HEK293 (cell line): ENCODE data around the gene ADAMTS12.

ENCODE experiments used
- CTCF ChIA-PET: fragments of 350-600 bp; formaldehyde crosslinking; extraction: SDS; loops from one replicate; lab custom pipeline; 2021; ENCODE audit warnings: antibody characterized with exemption; lab: Yijun Ruan, JAX
- POLR2A ChIA-PET: fragments of 300-600 bp; formaldehyde crosslinking; extraction: SDS; loops from one replicate; lab custom pipeline; 2020; ENCODE audit warnings: antibody characterized with exemption, inconsistent platforms; lab: Yijun Ruan, JAX
- H3K27ac ChIP-seq: fragments of 200-500 bp; sonication (Bioruptor generic); 2 replicates; pipeline ENCODE4 v1.5.1; 2014; ENCODE audit warnings: low read depth, low read length, control low read depth, inconsistent platforms; ENCODE audit errors: extremely low read depth
- H3K36me3 ChIP-seq, 2 experiments: fragments of 200-500 bp in 1 of 2; sonication (Bioruptor generic) in 1 of 2; 1 replicate in 1 of 2; 2 replicates in 1 of 2; pipeline ENCODE4 v1.5.1; 2014 to 2017; ENCODE audit warnings: inconsistent platforms in 2 of 2, low read length in 2 of 2; ENCODE audit not compliant: control insufficient read depth in 2 of 2, insufficient read depth in 1 of 2
- H3K4me1 ChIP-seq: fragments of 200-500 bp; sonication (Bioruptor generic); 2 replicates; pipeline ENCODE4 v1.5.1; 2014; ENCODE audit warnings: mild to moderate bottlenecking, low read length, inconsistent platforms; ENCODE audit not compliant: control insufficient read depth, insufficient read depth
- H3K4me3 ChIP-seq: 2 replicates; pipeline ENCODE4 v1.5.1; 2011; ENCODE audit warnings: low read depth, mild to moderate bottlenecking, control low read depth, low read length, moderate library complexity
- H3K9me3 ChIP-seq: fragments of 200-500 bp; sonication (Bioruptor generic); 2 replicates; pipeline ENCODE4 v1.5.1; 2014; ENCODE audit warnings: low read depth, low read length, inconsistent platforms; ENCODE audit not compliant: control insufficient read depth, insufficient read depth
- MZF1 ChIP-seq: fragments of 450-650 bp; formaldehyde crosslinking; IDR thresholded peaks from 2 replicates; pipeline ENCODE4 v1.5.1; 2017; ENCODE audit warnings: missing biosample characterization, missing genetic modification characterization, borderline replicate concordance
- SETDB1 ChIP-seq: IDR thresholded peaks from one replicate; pipeline ENCODE4 v1.6.1; 2017; ENCODE audit warnings: mild to moderate bottlenecking, low read length, moderate library complexity, mixed read lengths; ENCODE audit not compliant: insufficient read length
- ZBTB21 ChIP-seq: fragments of 450-650 bp; formaldehyde crosslinking; IDR thresholded peaks from 2 replicates; pipeline ENCODE4 v1.5.1; 2017; ENCODE audit warnings: missing biosample characterization, missing genetic modification characterization
- ZFHX2 ChIP-seq: fragments of 450-650 bp; formaldehyde crosslinking; conservative IDR thresholded peaks from 2 replicates; pipeline ENCODE4 v1.5.1; 2016; ENCODE audit warnings: missing biosample characterization, missing genetic modification characterization
- ZNF133 ChIP-seq: fragments of 450-650 bp; formaldehyde crosslinking; IDR thresholded peaks from 2 replicates; pipeline ENCODE4 v1.5.1; 2016; ENCODE audit warnings: missing biosample characterization, missing genetic modification characterization
- ZNF146 ChIP-seq: fragments of 450-650 bp; formaldehyde crosslinking; IDR thresholded peaks from 2 replicates; pipeline ENCODE4 v1.5.1; 2016; ENCODE audit warnings: missing biosample characterization, missing genetic modification characterization
- ZNF155 ChIP-seq: fragments of 450-650 bp; formaldehyde crosslinking; IDR thresholded peaks from 2 replicates; pipeline ENCODE4 v1.5.1; 2016; ENCODE audit warnings: missing biosample characterization, missing genetic modification characterization
- ZNF16 ChIP-seq: fragments of 450-650 bp; formaldehyde crosslinking; IDR thresholded peaks from 2 replicates; pipeline ENCODE4 v1.5.1; 2016; ENCODE audit warnings: low read depth, missing biosample characterization, missing genetic modification characterization
- ZNF169 ChIP-seq: fragments of 450-650 bp; formaldehyde crosslinking; IDR thresholded peaks from 2 replicates; pipeline ENCODE4 v1.5.1; 2016; ENCODE audit warnings: missing biosample characterization, missing genetic modification characterization
- ZNF266 ChIP-seq: fragments of 450-650 bp; formaldehyde crosslinking; IDR thresholded peaks from 2 replicates; pipeline ENCODE4 v1.5.1; 2016; ENCODE audit warnings: missing biosample characterization, missing genetic modification characterization, low read depth
- ZNF292 ChIP-seq: fragments of 450-650 bp; formaldehyde crosslinking; IDR thresholded peaks from 2 replicates; pipeline ENCODE4 v1.5.1; 2016; ENCODE audit warnings: low read depth, missing biosample characterization, missing genetic modification characterization, borderline replicate concordance
- ZNF37A ChIP-seq: fragments of 450-650 bp; IDR thresholded peaks from 2 replicates; pipeline ENCODE4 v1.5.1; 2018; ENCODE audit warnings: missing biosample characterization, missing genetic modification characterization
- ZNF514 ChIP-seq: fragments of 450-650 bp; formaldehyde crosslinking; IDR thresholded peaks from 2 replicates; pipeline ENCODE4 v1.5.1; 2016; ENCODE audit warnings: missing biosample characterization, missing genetic modification characterization
- ZNF560 ChIP-seq: fragments of 450-650 bp; formaldehyde crosslinking; IDR thresholded peaks from 2 replicates; pipeline ENCODE4 v1.5.1; 2017; ENCODE audit warnings: missing biosample characterization, missing genetic modification characterization, borderline replicate concordance
- ZNF600 ChIP-seq: fragments of 450-650 bp; formaldehyde crosslinking; IDR thresholded peaks from 2 replicates; pipeline ENCODE4 v1.5.1; 2016; ENCODE audit warnings: missing biosample characterization, missing genetic modification characterization
- ZNF623 ChIP-seq: fragments of 450-650 bp; formaldehyde crosslinking; IDR thresholded peaks from 2 replicates; pipeline ENCODE4 v1.5.1; 2016; ENCODE audit warnings: missing biosample characterization, missing genetic modification characterization
- ZNF629 ChIP-seq: fragments of 450-650 bp; formaldehyde crosslinking; IDR thresholded peaks from 2 replicates; pipeline ENCODE4 v1.5.1; 2017; ENCODE audit warnings: missing biosample characterization, missing genetic modification characterization
- ZNF654 ChIP-seq: fragments of 450-650 bp; formaldehyde crosslinking; IDR thresholded peaks from 2 replicates; pipeline ENCODE4 v1.5.1; 2016; ENCODE audit warnings: low read depth, missing biosample characterization, missing genetic modification characterization
- ZNF660 ChIP-seq: fragments of 450-650 bp; IDR thresholded peaks from 2 replicates; pipeline ENCODE4 v1.5.1; 2018; ENCODE audit warnings: missing biosample characterization, mild to moderate bottlenecking, missing genetic modification characterization
- ZNF768 ChIP-seq: fragments of 450-650 bp; formaldehyde crosslinking; IDR thresholded peaks from 2 replicates; pipeline ENCODE4 v1.5.1; 2018; ENCODE audit warnings: missing biosample characterization, mild to moderate bottlenecking, missing genetic modification characterization
- ZSCAN5A ChIP-seq: fragments of 450-650 bp; formaldehyde crosslinking; IDR thresholded peaks from 2 replicates; pipeline ENCODE4 v1.5.1; 2016; ENCODE audit warnings: missing biosample characterization, missing genetic modification characterization
- TF ChIP-seq, protein P1 (sequence below): fragments of 450-650 bp; formaldehyde crosslinking; IDR thresholded peaks from 2 replicates; pipeline ENCODE4 v1.5.1; 2016; ENCODE audit warnings: missing biosample characterization, missing genetic modification characterization
- TF ChIP-seq, protein P2 (sequence below): fragments of 450-650 bp; formaldehyde crosslinking; IDR thresholded peaks from 2 replicates; pipeline ENCODE4 v1.5.1; 2016; ENCODE audit warnings: missing biosample characterization, missing genetic modification characterization
- TF ChIP-seq, protein P3 (sequence below): fragments of 450-650 bp; formaldehyde crosslinking; IDR thresholded peaks from 2 replicates; pipeline ENCODE4 v1.5.1; 2016; ENCODE audit warnings: missing biosample characterization, missing genetic modification characterization, borderline replicate concordance

Gene ADAMTS12

GRCh38 chr5:33809936-33810335 lies 81.9 kb downstream of the ADAMTS12 start:
- CTCF ChIA-PET, result no interaction called here
- no peak overlapping the region for H3K27ac ChIP-seq
- no peaks in the 10 kb centered on the region for H3K4me1 ChIP-seq
- H3K4me3 ChIP-seq, result no peak overlapping the region
- POLR2A ChIA-PET, result no interaction called here
- no peak for TF ChIP-seq ZNF133 (tag by site-specific recombination)
- no peak for TF ChIP-seq ZNF292 (tag by site-specific recombination)
- TF ChIP-seq, protein P1, sequence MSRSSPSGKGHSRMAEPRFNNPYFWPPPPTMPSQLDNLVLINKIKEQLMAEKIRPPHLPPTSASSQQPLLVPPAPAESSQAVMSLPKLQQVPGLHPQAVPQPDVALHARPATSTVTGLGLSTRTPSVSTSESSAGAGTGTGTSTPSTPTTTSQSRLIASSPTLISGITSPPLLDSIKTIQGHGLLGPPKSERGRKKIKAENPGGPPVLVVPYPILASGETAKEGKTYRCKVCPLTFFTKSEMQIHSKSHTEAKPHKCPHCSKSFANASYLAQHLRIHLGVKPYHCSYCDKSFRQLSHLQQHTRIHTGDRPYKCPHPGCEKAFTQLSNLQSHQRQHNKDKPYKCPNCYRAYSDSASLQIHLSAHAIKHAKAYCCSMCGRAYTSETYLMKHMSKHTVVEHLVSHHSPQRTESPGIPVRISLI (tag by site-specific recombination), result no peak
- no peak for TF ChIP-seq ZNF266 (tag by site-specific recombination)
- no peak for TF ChIP-seq SETDB1
- no peaks in the 10 kb centered on the region for H3K36me3 ChIP-seq
- H3K9me3 ChIP-seq, result no peaks in the 10 kb centered on the region

DNA sequence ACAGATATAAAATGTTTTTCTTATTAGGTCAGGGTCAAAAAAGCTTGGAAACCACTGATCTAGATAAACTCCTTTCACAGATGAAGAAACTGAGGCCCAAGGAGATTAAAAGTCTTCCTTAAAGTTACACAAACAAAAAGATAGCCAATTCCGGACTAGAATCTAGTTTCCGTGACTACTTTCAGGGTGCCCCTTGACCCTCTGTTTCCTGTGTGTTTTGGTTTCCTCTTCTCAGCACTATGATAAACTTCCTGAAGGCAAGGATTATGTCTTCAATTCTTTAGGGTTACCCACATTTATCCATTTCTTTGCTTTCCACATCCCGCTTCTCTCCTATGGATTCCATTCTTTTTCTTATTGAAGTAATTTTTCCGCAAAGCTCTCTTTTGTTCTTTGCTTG lies 83.1 kb downstream of the ADAMTS12 start:
- Histone ChIP-seq H3K36me3 (no peaks in the 10 kb centered on the region), H3K27ac (no peak overlapping the region), H3K4me1 (no peaks in the 10 kb centered on the region), H3K4me3 (no peak overlapping the region), H3K9me3 (no peaks in the 10 kb centered on the region)
- TF ChIP-seq, protein P2, sequence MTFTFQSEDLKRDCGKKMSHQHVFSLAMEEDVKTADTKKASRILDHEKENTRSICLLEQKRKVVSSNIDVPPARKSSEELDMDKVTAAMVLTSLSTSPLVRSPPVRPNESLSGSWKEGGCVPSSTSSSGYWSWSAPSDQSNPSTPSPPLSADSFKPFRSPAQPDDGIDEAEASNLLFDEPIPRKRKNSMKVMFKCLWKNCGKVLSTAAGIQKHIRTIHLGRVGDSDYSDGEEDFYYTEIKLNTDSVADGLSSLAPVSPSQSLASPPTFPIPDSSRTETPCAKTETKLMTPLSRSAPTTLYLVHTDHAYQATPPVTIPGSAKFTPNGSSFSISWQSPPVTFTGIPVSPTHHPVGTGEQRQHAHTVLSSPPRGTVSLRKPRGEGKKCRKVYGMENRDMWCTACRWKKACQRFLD, result no peak
- no peak for TF ChIP-seq ZNF768
- no peak for TF ChIP-seq ZNF155 (tag by site-specific recombination)
- no peak for TF ChIP-seq ZNF660 (tag by site-specific recombination)
- TF ChIP-seq ZNF16 (tag by site-specific recombination), result no peak
- TF ChIP-seq ZNF600 (tag by site-specific recombination), result no peak
- TF ChIP-seq ZNF629 (tag by site-specific recombination), result no peak
- no peak for TF ChIP-seq ZNF560 (tag by site-specific recombination)
- no peak for TF ChIP-seq ZNF623 (tag by site-specific recombination)
- no peak for TF ChIP-seq ZNF169 (tag by site-specific recombination)
- TF ChIP-seq MZF1, result no peak
- no peak for TF ChIP-seq ZSCAN5A (tag by site-specific recombination)
- TF ChIP-seq ZNF654, result no peak
- no peak for TF ChIP-seq ZBTB21
- TF ChIP-seq ZNF146 (tag by site-specific recombination), result no peak
- TF ChIP-seq, protein P3, sequence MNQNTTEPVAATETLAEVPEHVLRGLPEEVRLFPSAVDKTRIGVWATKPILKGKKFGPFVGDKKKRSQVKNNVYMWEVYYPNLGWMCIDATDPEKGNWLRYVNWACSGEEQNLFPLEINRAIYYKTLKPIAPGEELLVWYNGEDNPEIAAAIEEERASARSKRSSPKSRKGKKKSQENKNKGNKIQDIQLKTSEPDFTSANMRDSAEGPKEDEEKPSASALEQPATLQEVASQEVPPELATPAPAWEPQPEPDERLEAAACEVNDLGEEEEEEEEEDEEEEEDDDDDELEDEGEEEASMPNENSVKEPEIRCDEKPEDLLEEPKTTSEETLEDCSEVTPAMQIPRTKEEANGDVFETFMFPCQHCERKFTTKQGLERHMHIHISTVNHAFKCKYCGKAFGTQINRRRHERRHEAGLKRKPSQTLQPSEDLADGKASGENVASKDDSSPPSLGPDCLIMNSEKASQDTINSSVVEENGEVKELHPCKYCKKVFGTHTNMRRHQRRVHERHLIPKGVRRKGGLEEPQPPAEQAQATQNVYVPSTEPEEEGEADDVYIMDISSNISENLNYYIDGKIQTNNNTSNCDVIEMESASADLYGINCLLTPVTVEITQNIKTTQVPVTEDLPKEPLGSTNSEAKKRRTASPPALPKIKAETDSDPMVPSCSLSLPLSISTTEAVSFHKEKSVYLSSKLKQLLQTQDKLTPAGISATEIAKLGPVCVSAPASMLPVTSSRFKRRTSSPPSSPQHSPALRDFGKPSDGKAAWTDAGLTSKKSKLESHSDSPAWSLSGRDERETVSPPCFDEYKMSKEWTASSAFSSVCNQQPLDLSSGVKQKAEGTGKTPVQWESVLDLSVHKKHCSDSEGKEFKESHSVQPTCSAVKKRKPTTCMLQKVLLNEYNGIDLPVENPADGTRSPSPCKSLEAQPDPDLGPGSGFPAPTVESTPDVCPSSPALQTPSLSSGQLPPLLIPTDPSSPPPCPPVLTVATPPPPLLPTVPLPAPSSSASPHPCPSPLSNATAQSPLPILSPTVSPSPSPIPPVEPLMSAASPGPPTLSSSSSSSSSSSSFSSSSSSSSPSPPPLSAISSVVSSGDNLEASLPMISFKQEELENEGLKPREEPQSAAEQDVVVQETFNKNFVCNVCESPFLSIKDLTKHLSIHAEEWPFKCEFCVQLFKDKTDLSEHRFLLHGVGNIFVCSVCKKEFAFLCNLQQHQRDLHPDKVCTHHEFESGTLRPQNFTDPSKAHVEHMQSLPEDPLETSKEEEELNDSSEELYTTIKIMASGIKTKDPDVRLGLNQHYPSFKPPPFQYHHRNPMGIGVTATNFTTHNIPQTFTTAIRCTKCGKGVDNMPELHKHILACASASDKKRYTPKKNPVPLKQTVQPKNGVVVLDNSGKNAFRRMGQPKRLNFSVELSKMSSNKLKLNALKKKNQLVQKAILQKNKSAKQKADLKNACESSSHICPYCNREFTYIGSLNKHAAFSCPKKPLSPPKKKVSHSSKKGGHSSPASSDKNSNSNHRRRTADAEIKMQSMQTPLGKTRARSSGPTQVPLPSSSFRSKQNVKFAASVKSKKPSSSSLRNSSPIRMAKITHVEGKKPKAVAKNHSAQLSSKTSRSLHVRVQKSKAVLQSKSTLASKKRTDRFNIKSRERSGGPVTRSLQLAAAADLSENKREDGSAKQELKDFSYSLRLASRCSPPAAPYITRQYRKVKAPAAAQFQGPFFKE, result no peak
- no peak for TF ChIP-seq ZNF133 (tag by site-specific recombination)
- TF ChIP-seq ZNF514, result no peak
- no peak for TF ChIP-seq ZNF37A (tag by site-specific recombination)
- no peak for TF ChIP-seq ZFHX2 (tag by site-specific recombination)
- CTCF ChIA-PET, result no interaction called here
- POLR2A ChIA-PET, result no interaction called here
